Parathyroid adenoma (tissue), 2 donors: ENCODE measurements around the gene LXN.

ENCODE experiments used
- H2AFZ ChIP-seq: fragments of 300-600 bp; sonication (generic); one replicate; pipeline ENCODE4 v1.7.0; 2017; ENCODE audit warnings: antibody characterized with exemption, mild to moderate bottlenecking
- H3K27ac ChIP-seq: fragments of 300-600 bp; sonication (generic); one replicate; pipeline ENCODE4 v1.7.0; 2017
- H3K27me3 ChIP-seq: fragments of 300-600 bp; sonication (generic); one replicate; pipeline ENCODE4 v1.7.0; 2017; ENCODE audit warnings: low read length; ENCODE audit not compliant: control insufficient read depth, insufficient read depth
- H3K36me3 ChIP-seq: fragments of 300-600 bp; sonication (generic); one replicate; pipeline ENCODE4 v1.7.0; 2017; ENCODE audit warnings: low read length; ENCODE audit not compliant: control insufficient read depth, insufficient read depth
- H3K4me1 ChIP-seq: fragments of 300-600 bp; sonication (generic); one replicate; pipeline ENCODE4 v1.7.0; 2017; ENCODE audit warnings: control low read depth
- H3K4me2 ChIP-seq: fragments of 300-600 bp; sonication (generic); one replicate; pipeline ENCODE4 v1.7.0; 2017; ENCODE audit warnings: low read length
- H3K4me3 ChIP-seq: fragments of 300-600 bp; sonication (generic); one replicate; pipeline ENCODE4 v1.7.0; 2017; ENCODE audit warnings: low read depth, low read length
- H3K79me2 ChIP-seq: fragments of 300-600 bp; sonication (generic); one replicate; pipeline ENCODE4 v1.7.0; 2017; ENCODE audit warnings: control low read depth
- H3K9ac ChIP-seq: fragments of 300-600 bp; sonication (generic); one replicate; pipeline ENCODE4 v1.7.0; 2017; ENCODE audit warnings: mild to moderate bottlenecking
- H3K9me3 ChIP-seq: fragments of 300-600 bp; sonication (generic); one replicate; pipeline ENCODE4 v1.7.0; 2017; ENCODE audit warnings: low read length; ENCODE audit not compliant: control insufficient read depth
- CTCF ChIP-seq: fragments of 300-600 bp; sonication (generic); IDR thresholded peaks from one replicate; pipeline ENCODE4 v1.7.0; 2017; ENCODE audit warnings: antibody characterized with exemption, mild to moderate bottlenecking
- donor health status: primary hyperparathyroidism.

LXN gene

DNA sequence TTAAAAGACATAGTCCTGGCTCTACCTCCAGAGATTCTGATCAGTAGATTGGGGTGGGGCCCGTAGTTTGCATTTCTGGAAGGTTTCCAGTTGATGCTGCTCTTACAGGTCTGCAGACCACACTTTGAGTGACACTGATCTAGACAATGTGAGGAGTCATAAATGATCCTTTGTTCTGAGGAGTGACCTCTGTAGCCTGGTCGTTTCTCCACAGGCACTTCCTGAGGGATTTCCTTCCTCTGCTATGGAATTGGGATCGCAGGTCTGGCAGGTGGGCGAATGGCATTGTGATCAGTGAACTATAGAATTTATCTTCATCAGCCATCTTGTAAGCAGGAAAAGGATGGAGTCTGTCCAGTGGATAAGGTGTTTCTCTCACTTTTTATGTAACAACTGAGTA is 22.7 kb downstream of the LXN start:
- Histone ChIP-seq H3K36me3 (no peaks in the 10 kb centered on the region), H3K9ac (no peak overlapping the region), H3K4me2 (no peak overlapping the region), H3K79me2 (peaks cover 2% of the 10 kb centered on the region), H3K4me3 (no peak overlapping the region), H3K4me1 (no peaks in the 10 kb centered on the region), H3K27ac (no peak overlapping the region), H3K9me3 (no peaks in the 10 kb centered on the region), H2AFZ (no peak overlapping the region), H3K27me3 (no peaks in the 10 kb centered on the region)
- no peak for TF ChIP-seq CTCF

DNA sequence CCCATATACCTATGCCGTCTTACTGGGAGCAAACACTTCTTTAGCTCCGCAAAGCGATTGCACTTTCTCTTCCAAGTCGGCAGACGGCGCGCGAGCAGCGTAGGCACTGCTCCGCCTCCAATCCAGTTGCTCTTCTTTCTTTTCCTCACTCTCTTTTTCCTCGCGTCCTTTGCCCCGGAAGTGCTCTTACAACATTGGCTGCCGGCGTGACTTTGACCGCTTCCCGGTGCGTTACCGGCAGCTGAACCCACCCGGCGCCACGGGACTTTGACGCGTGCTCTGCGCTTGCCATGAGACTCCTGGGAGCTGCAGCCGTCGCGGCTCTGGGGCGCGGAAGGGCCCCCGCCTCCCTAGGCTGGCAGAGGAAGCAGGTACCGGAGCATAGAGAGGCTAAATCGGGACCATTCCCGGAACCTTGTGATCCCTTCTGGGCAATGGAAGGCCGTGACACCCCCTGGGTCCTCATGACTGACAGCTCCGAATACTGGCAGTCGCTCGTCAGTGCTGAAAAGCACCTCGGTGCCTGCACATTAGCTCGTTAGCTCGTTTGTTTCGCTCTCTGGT is 28.0 kb downstream of the LXN start, which contains the start of gene GFM1:
Gene GFM1 (plus strand): TSS at position 183 of the 564 bp plus-strand sequence. CDS start 108 bp downstream, at position 291.
- no peaks in the 10 kb centered on the region for H3K36me3 ChIP-seq
- peak within 1 kb of the TSS; percentile 3 for H3K9ac ChIP-seq
- H3K9me3 ChIP-seq = no peaks in the 10 kb centered on the region
- peak within 1 kb of the TSS; percentile 97 for H3K4me3 ChIP-seq
- peak; percentile 94 for TF ChIP-seq CTCF
- peak within 1 kb of the TSS; percentile 96 for H2AFZ ChIP-seq
- peak within 1 kb of the TSS; percentile 89 for H3K27ac ChIP-seq
- H3K4me2 ChIP-seq = peak within 1 kb of the TSS; percentile 71
- H3K4me1 ChIP-seq = no peaks in the 10 kb centered on the region
- peaks cover 2% of the 10 kb centered on the region for H3K79me2 ChIP-seq
- H3K27me3 ChIP-seq = no peaks in the 10 kb centered on the region

GRCh38 chr3:158642474-158643210 is 29.8 kb downstream of the LXN start:
- H3K9ac ChIP-seq = no peak overlapping the region
- no peaks in the 10 kb centered on the region for H3K27me3 ChIP-seq
- no peak overlapping the region for H2AFZ ChIP-seq
- no peak for TF ChIP-seq CTCF
- H3K4me1 ChIP-seq = no peaks in the 10 kb centered on the region
- H3K4me2 ChIP-seq = no peak overlapping the region
- no peaks in the 10 kb centered on the region for H3K36me3 ChIP-seq
- H3K79me2 ChIP-seq = peaks cover 2% of the 10 kb centered on the region
- no peaks in the 10 kb centered on the region for H3K9me3 ChIP-seq
- no peak overlapping the region for H3K27ac ChIP-seq
- H3K4me3 ChIP-seq = no peak overlapping the region

DNA sequence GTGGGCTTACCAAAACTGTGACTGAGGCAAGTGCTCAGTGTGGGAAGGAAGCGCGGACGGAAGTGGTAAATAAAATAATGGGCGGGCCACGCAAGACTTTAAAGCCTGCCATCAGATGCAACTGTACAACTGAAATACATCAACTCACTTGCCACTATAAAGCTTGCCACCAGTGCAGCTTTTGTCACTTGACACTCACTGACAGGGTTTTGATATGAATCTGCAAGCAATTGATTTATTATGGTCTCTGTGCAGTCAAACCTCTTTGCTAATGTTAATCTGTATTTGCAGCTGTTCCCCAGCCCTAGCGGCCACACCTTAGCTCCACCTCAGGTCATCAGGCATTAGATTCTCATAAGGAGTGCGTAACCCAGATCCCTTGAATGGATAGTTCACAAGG is 30.4 kb downstream of the LXN start:
- H3K4me1 ChIP-seq = no peaks in the 10 kb centered on the region
- H3K9me3 ChIP-seq = no peaks in the 10 kb centered on the region
- H3K9ac ChIP-seq = no peak overlapping the region
- peaks cover 2% of the 10 kb centered on the region for H3K79me2 ChIP-seq
- no peak overlapping the region for H3K4me3 ChIP-seq
- no peaks in the 10 kb centered on the region for H3K27me3 ChIP-seq
- no peak overlapping the region for H3K27ac ChIP-seq
- H3K4me2 ChIP-seq = no peak overlapping the region
- TF ChIP-seq CTCF = no peak
- no peak overlapping the region for H2AFZ ChIP-seq
- H3K36me3 ChIP-seq = no peaks in the 10 kb centered on the region
